ENCODE results near the gene ADGRG3.

DNA sequence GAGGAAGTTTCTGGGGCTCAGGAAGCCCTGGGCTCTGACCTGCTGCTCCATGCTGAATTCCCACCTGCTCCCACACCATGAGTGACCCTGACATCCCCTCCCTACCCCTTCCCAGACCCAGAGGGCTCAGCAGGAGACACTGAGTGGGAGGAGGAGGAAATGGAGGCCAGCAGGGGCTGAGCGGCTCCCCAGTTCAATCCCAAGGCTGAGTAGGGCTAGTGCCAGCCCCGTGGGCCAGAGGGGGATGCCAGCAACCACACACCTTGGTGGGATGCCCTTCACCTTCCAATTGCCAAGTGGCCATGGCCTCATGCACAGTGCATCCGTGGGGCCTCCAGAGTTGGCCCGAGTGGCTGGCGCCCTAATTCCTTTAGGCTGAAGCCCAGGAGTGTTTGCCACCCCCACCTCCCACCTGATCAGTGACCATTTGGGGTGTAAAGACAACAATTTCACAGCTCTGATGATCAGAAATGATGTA lies 1.0 kb upstream of the ADGRG3 start:
- TF ChIP-seq, protein P1, sequence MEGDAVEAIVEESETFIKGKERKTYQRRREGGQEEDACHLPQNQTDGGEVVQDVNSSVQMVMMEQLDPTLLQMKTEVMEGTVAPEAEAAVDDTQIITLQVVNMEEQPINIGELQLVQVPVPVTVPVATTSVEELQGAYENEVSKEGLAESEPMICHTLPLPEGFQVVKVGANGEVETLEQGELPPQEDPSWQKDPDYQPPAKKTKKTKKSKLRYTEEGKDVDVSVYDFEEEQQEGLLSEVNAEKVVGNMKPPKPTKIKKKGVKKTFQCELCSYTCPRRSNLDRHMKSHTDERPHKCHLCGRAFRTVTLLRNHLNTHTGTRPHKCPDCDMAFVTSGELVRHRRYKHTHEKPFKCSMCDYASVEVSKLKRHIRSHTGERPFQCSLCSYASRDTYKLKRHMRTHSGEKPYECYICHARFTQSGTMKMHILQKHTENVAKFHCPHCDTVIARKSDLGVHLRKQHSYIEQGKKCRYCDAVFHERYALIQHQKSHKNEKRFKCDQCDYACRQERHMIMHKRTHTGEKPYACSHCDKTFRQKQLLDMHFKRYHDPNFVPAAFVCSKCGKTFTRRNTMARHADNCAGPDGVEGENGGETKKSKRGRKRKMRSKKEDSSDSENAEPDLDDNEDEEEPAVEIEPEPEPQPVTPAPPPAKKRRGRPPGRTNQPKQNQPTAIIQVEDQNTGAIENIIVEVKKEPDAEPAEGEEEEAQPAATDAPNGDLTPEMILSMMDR (tag by site-specific recombination; IDR thresholded peaks at IDR 0.05), result no peak
- no peak for TF ChIP-seq ZBTB1 (tag by site-specific recombination; IDR thresholded peaks at IDR 0.05)
- TF ChIP-seq ZNF830 (tag by site-specific recombination; IDR thresholded peaks at IDR 0.05; ENCODE audit: low read depth), result no peak
- no peak for TF ChIP-seq ZNF302 (tag by site-specific recombination; IDR thresholded peaks at IDR 0.05; ENCODE audit: low read depth)
- TF ChIP-seq ZNF654 (tag by site-specific recombination; IDR thresholded peaks at IDR 0.05; ENCODE audit: low read depth), result no peak
- TF ChIP-seq ZXDB (tag by site-specific recombination; IDR thresholded peaks at IDR 0.05), result no peak
- TF ChIP-seq YY1 (tag by site-specific recombination; IDR thresholded peaks at IDR 0.05), result no peak
- TF ChIP-seq ZNF596 (tag by site-specific recombination; IDR thresholded peaks at IDR 0.05), result no peak
- TF ChIP-seq ZBTB7A (tag by site-specific recombination; IDR thresholded peaks at IDR 0.05; ENCODE audit: low read depth), result no peak
- TF ChIP-seq, protein P2, sequence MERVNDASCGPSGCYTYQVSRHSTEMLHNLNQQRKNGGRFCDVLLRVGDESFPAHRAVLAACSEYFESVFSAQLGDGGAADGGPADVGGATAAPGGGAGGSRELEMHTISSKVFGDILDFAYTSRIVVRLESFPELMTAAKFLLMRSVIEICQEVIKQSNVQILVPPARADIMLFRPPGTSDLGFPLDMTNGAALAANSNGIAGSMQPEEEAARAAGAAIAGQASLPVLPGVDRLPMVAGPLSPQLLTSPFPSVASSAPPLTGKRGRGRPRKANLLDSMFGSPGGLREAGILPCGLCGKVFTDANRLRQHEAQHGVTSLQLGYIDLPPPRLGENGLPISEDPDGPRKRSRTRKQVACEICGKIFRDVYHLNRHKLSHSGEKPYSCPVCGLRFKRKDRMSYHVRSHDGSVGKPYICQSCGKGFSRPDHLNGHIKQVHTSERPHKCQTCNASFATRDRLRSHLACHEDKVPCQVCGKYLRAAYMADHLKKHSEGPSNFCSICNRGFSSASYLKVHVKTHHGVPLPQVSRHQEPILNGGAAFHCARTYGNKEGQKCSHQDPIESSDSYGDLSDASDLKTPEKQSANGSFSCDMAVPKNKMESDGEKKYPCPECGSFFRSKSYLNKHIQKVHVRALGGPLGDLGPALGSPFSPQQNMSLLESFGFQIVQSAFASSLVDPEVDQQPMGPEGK (tag by site-specific recombination; IDR thresholded peaks at IDR 0.05), result no peak
- TF ChIP-seq MYNN (tag by site-specific recombination; IDR thresholded peaks at IDR 0.05; ENCODE audit: borderline replicate concordance), result no peak
- TF ChIP-seq ZNF223 (tag by site-specific recombination; IDR thresholded peaks at IDR 0.05), result no peak
- TF ChIP-seq HOXC10 (CRISPR knock-in tag; IDR thresholded peaks at IDR 0.05), result no peak
- TF ChIP-seq, protein P3, sequence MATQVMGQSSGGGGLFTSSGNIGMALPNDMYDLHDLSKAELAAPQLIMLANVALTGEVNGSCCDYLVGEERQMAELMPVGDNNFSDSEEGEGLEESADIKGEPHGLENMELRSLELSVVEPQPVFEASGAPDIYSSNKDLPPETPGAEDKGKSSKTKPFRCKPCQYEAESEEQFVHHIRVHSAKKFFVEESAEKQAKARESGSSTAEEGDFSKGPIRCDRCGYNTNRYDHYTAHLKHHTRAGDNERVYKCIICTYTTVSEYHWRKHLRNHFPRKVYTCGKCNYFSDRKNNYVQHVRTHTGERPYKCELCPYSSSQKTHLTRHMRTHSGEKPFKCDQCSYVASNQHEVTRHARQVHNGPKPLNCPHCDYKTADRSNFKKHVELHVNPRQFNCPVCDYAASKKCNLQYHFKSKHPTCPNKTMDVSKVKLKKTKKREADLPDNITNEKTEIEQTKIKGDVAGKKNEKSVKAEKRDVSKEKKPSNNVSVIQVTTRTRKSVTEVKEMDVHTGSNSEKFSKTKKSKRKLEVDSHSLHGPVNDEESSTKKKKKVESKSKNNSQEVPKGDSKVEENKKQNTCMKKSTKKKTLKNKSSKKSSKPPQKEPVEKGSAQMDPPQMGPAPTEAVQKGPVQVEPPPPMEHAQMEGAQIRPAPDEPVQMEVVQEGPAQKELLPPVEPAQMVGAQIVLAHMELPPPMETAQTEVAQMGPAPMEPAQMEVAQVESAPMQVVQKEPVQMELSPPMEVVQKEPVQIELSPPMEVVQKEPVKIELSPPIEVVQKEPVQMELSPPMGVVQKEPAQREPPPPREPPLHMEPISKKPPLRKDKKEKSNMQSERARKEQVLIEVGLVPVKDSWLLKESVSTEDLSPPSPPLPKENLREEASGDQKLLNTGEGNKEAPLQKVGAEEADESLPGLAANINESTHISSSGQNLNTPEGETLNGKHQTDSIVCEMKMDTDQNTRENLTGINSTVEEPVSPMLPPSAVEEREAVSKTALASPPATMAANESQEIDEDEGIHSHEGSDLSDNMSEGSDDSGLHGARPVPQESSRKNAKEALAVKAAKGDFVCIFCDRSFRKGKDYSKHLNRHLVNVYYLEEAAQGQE (tag by site-specific recombination; IDR thresholded peaks at IDR 0.05), result no peak
